K562 (cell line): Measurements from ENCODE around the gene EIF2S2. TPM values are rescaled to one million over a fixed set of nuclear protein-coding genes. Genes with fewer than 3 reads are reported as not detected.

Source experiments
- BRD4 ChIP-seq: fragments of 200-600 bp; sonication (generic); IDR thresholded peaks from 2 replicates; pipeline ENCODE4 v1.6.1; 2017; ENCODE audit warnings: inconsistent platforms
- CHD2 ChIP-seq: IDR thresholded peaks from 2 replicates; pipeline ENCODE4 v1.6.1; 2011; ENCODE audit warnings: low read depth, low read length
- CTCFL ChIP-seq: IDR thresholded peaks from 2 replicates; pipeline ENCODE4 v1.6.1; 2011; ENCODE audit warnings: borderline replicate concordance, low read depth, mild to moderate bottlenecking, moderate library complexity, low read length; ENCODE audit not compliant: insufficient read depth, poor library complexity, severe bottlenecking
- DEAF1 ChIP-seq: fragments of 450-650 bp; formaldehyde crosslinking; IDR thresholded peaks from 2 replicates; pipeline ENCODE4 v1.4.0; 2020; ENCODE audit warnings: mild to moderate bottlenecking, moderate library complexity
- ELK1 ChIP-seq: sonication (generic); formaldehyde crosslinking; IDR thresholded peaks from 2 replicates; pipeline ENCODE4 v1.8.1; 2022; ENCODE audit warnings: missing genetic modification reagents
- ETV6 ChIP-seq, 3 experiments: fragments of 150-350 bp in 1 of 3; sonication (generic) in 1 of 3; formaldehyde crosslinking in 1 of 3; IDR thresholded peaks; 2 replicates each; pipeline versions ENCODE4 v1.6.1 to v1.8.0; 2014 to 2022; ENCODE audit warnings: borderline replicate concordance in 2 of 3, low read depth in 2 of 3, antibody characterized with exemption in 1 of 3, low read length in 1 of 3, mild to moderate bottlenecking in 1 of 3, missing genetic modification reagents in 1 of 3
- FIP1L1 ChIP-seq: fragments of 200-400 bp; formaldehyde crosslinking; IDR thresholded peaks from 2 replicates; pipeline ENCODE4 v1.6.1; 2018; ENCODE audit warnings: mild to moderate bottlenecking, low read depth, low read length; ENCODE audit not compliant: poor library complexity, severe bottlenecking
- FOXM1 ChIP-seq, 2 experiments: fragments of 450-650 bp in 1 of 2; sonication (generic) in 1 of 2; formaldehyde crosslinking in 1 of 2; IDR thresholded peaks; 2 replicates each; pipeline versions ENCODE4 v1.6.1 to v1.9.0; 2017 to 2022; ENCODE audit warnings: low read depth in 2 of 2, mild to moderate bottlenecking in 2 of 2, missing genetic modification reagents in 1 of 2, moderate library complexity in 1 of 2
- HCFC1 ChIP-seq: IDR thresholded peaks from 2 replicates; pipeline ENCODE4 v1.6.1; 2012; ENCODE audit warnings: low read depth, low read length, improper control_type of control experiment
- NFXL1 ChIP-seq: fragments of 450-650 bp; formaldehyde crosslinking; IDR thresholded peaks from 2 replicates; pipeline ENCODE4 v1.4.0; 2021; ENCODE audit warnings: mild to moderate bottlenecking
- NUFIP1 ChIP-seq: fragments of 450-650 bp; IDR thresholded peaks from 2 replicates; pipeline ENCODE4 v1.6.1; 2018; ENCODE audit not compliant: partially characterized antibody
- PHF20 ChIP-seq: fragments of 450-650 bp; IDR thresholded peaks from 2 replicates; pipeline ENCODE4 v1.6.1; 2018; ENCODE audit not compliant: partially characterized antibody
- PML ChIP-seq: IDR thresholded peaks from 2 replicates; pipeline ENCODE4 v1.6.1; 2012; ENCODE audit warnings: low read length, inconsistent platforms
- POLR2H ChIP-seq: IDR thresholded peaks from 2 replicates; pipeline ENCODE4 v1.6.1; 2016; ENCODE audit warnings: missing genetic modification characterization, low read depth, mild to moderate bottlenecking, control low read depth, missing compliant biosample characterization, moderate library complexity
- THAP12 ChIP-seq: fragments of 250-450 bp; sonication (Bioruptor Pico); IDR thresholded peaks from 2 replicates; pipeline ENCODE4 v1.9.0; 2021; ENCODE audit warnings: mild to moderate bottlenecking, inconsistent platforms
- ZFX ChIP-seq: sonication (generic); formaldehyde crosslinking; IDR thresholded peaks from 2 replicates; pipeline ENCODE4 v1.8.0; 2022; ENCODE audit warnings: mild to moderate bottlenecking, missing genetic modification reagents, moderate library complexity
- ZNF134 ChIP-seq: fragments of 250-450 bp; sonication (Bioruptor Pico); conservative IDR thresholded peaks from 2 replicates; pipeline ENCODE4 v1.4.0; 2020
- ZNF197 ChIP-seq: fragments of 200-800 bp; sonication (Bioruptor generic); IDR thresholded peaks from 2 replicates; pipeline ENCODE4 v1.6.1; 2016; ENCODE audit warnings: low read depth, missing genetic modification characterization, missing compliant biosample characterization
- ZNF764 ChIP-seq: fragments of 250-450 bp; sonication (Bioruptor Pico); IDR thresholded peaks from 2 replicates; pipeline ENCODE4 v1.4.0; 2020; ENCODE audit warnings: low read depth, mild to moderate bottlenecking, moderate library complexity
- polyA plus RNA-seq, 8 experiments: library from polyadenylated mRNA; depleted of rRNA in 4 of 8; stranded (reverse) in 5 of 8; unstranded in 3 of 8; fragments of >200 nt; fragmentation: Nextera tagmentation in 2 of 8; fragmentation: Illumina TruSeq in 1 of 8; extraction: Ambion mirVana in 2 of 8; extraction: Trizol in 1 of 8; gene quantifications; 2 replicates each; pipeline versions ENCODE4 v1.2.1 to v1.2.3, GENCODE V29; 2011 to 2014; ENCODE audit warnings: inconsistent platforms in 1 of 8, missing spikeins in 1 of 8
- total RNA-seq, 7 experiments: library from RNA; depleted of rRNA in 6 of 7; stranded (reverse); fragments of >200 nt in 6 of 7; fragmentation: Illumina TruSeq in 2 of 7; extraction: Trizol in 2 of 7; gene quantifications; 2 replicates each; pipeline versions ENCODE4 v1.2.1 to v1.2.3, GENCODE V29; 2011 to 2021; ENCODE audit warnings: low replicate concordance in 1 of 7

The EIF2S2 gene
- total and polyA plus RNA-seq, 9 of the 15 experiments (the other 6 are each of a cell fraction or from before 2014, with no cell fraction given) = 79.7 to 220 (median 154) TPM

GRCh38 chr20:34111702-34112599, at the start of gene EIF2S2 (continued):
- TF ChIP-seq FOXM1 (IDR thresholded peaks at IDR 0.05; ENCODE audit: low read depth) (no peak), FOXM1 (CRISPR knock-in tag; IDR thresholded peaks at IDR 0.05; ENCODE audit: low read depth) (peak; percentile 84), ZNF764 (0 out of 2 replicates have a peak, but pooled peaks have one; percentile 62), HCFC1 (peak; percentile 100), ZNF134 (CRISPR knock-in tag) (no peak), THAP12 (CRISPR knock-in tag) (peak; percentile 96), BRD4 (peak; percentile 69; the same call in 1 of the 2 replicates), NUFIP1 (no peak), DEAF1 (CRISPR knock-in tag) (no peak), ELK1 (CRISPR knock-in tag) (no peak), ZNF197 (CRISPR knock-in tag) (peak; percentile 83), PHF20 (peak; percentile 80), FIP1L1 (peak; percentile 91), NFXL1 (CRISPR knock-in tag) (no peak), CTCFL (no peak), POLR2H (tag) (peak; percentile 95), ETV6 (IDR thresholded peaks at IDR 0.05; ENCODE audit: borderline replicate concordance in 1 of 2, low read depth in 2 of 2, low read length in 1 of 2) (0 out of 4 replicates have a peak, but pooled peaks of 1 of the 2 experiments have one; percentile 24), ETV6 (CRISPR knock-in tag; IDR thresholded peaks at IDR 0.05; ENCODE audit: borderline replicate concordance) (no peak; the same call in 1 of the 2 replicates), ZFX (peak; percentile 98), PML (peak; percentile 61), CHD2 (peak; percentile 52; the same call in 1 of the 2 replicates)
